ENCODE results near the gene ATXN1L. TPM values are rescaled to one million over a fixed set of nuclear protein-coding genes. Genes with fewer than 3 reads are reported as not detected.
"Not testable (repeated sequence)": the region's sequence is repeated elsewhere in the genome, so short reads cannot be mapped to it uniquely, and the experiment has no call there.

Gene ATXN1L
- total RNA-seq, 2 donors from 2014 or later: 21.7 to 25.8 TPM

GRCh38 chr16:71904239-71904638 lies 58.5 kb downstream of the ATXN1L start:
- Mint-ChIP-seq H3K36me3 (ENCODE audit: insufficient read depth in 2 of 2) (peaks cover 0 to 11% of the 10 kb centered on the region in 2 donors), H3K4me3 (no peak overlapping the region), H3K27me3 (ENCODE audit: low read depth) (no peaks in the 10 kb centered on the region), H3K9me3 (no peaks in the 10 kb centered on the region), H3K4me1 (ENCODE audit: low read depth) (peaks cover 91% of the 10 kb centered on the region), H3K27ac (peak overlapping the region; percentile 42)
- DNase-seq: no peak
- no peak for ATAC-seq (replicated peaks in 1 of 2)

- H3K4me1 Mint-ChIP-seq (ENCODE audit: low read depth): peaks cover 86% of the 10 kb centered on the region
- not testable (repeated sequence) for H3K27me3 Mint-ChIP-seq (ENCODE audit: low read depth); H3K9me3 Mint-ChIP-seq; ATAC-seq (replicated peaks in 1 of 2); DNase-seq
- peak overlapping the region; percentile 52 to 83 for H3K4me3 Mint-ChIP-seq
- peaks cover 0 to 11% of the 10 kb centered on the region in 2 donors for H3K36me3 Mint-ChIP-seq (ENCODE audit: insufficient read depth in 2 of 2)
- H3K27ac Mint-ChIP-seq: peak overlapping the region; percentile 99
These were observed 60.0 kb downstream of the ATXN1L start for GRCh38 chr16:71905765-71906164.

Other genes with a start within 250 kb of the ATXN1L start
- not detected for gene MARVELD3, start 219.8 kb upstream of the ATXN1L start, total RNA-seq
- 10 to 100 TPM in 1 of 2 donors, 1 to 10 TPM in 1; 9.9 to 13.3 TPM for gene PHLPP2, start 121.3 kb upstream of the ATXN1L start, total RNA-seq
- 10 to 100 TPM; 83.2 to 87.0 TPM for gene AP1G1, start 37.1 kb upstream of the ATXN1L start, total RNA-seq
- gene ZNF821, start 38.2 kb downstream of the ATXN1L start, total RNA-seq: 10 to 100 TPM; 12.7 to 15.4 TPM
- 100 to 1,000 TPM; 190 to 194 TPM for gene IST1, start 49.6 kb downstream of the ATXN1L start, total RNA-seq
- gene PKD1L3, start 154.4 kb downstream of the ATXN1L start, total RNA-seq: under 1 TPM in 1 of 2 donors, not detected in 1; 0.07 TPM
- 10 to 100 TPM in 1 of 2 donors, 1 to 10 TPM in 1; 9.8 to 15.0 TPM for gene DHODH, start 162.8 kb downstream of the ATXN1L start, total RNA-seq
- gene HP, start 208.5 kb downstream of the ATXN1L start, total RNA-seq: not detected
- gene HPR, start 217.2 kb downstream of the ATXN1L start, total RNA-seq: not detected
- gene TXNL4B, start 247.6 kb downstream of the ATXN1L start, total RNA-seq: 10 to 100 TPM; 29.3 to 34.4 TPM
- gene DHX38, start 247.9 kb downstream of the ATXN1L start, total RNA-seq: 10 to 100 TPM; 74.9 to 82.7 TPM